HG02938 (cell line): ENCODE measurements around the gene RAB4B.
"Not testable (repeated sequence)": the region's sequence is repeated elsewhere in the genome, so short reads cannot be mapped to it uniquely, and the experiment has no call there.

ENCODE experiments used
- ATAC-seq: cut with Tn5 transposase; IDR thresholded peaks from one replicate; pipeline ENCODE4 v1.9.1; 2021; ENCODE audit warnings: mild to moderate bottlenecking, moderate library complexity; ENCODE audit not compliant: unreplicated experiment

RAB4B gene

GRCh38 chr19:40815223-40815622 is 37.2 kb downstream of the RAB4B start:
- ATAC-seq = no peak

- not testable (repeated sequence) for ATAC-seq
Measured at GRCh38 chr19:40818480-40819399, 40.7 kb downstream of the RAB4B start.

- ATAC-seq = not testable (repeated sequence)
Measured at GRCh38 chr19:40819479-40820234, 41.6 kb downstream of the RAB4B start.

GRCh38 chr19:40822161-40822560 is 44.1 kb downstream of the RAB4B start:
- no peak for ATAC-seq

GRCh38 chr19:40822704-40823553 is 44.9 kb downstream of the RAB4B start:
- ATAC-seq = not testable (repeated sequence)

GRCh38 chr19:40824916-40825315 is 46.9 kb downstream of the RAB4B start:
- ATAC-seq = not testable (repeated sequence)

GRCh38 chr19:40825460-40826095 is 47.5 kb downstream of the RAB4B start:
- ATAC-seq = not testable (repeated sequence)

GRCh38 chr19:40826312-40826698 is 48.3 kb downstream of the RAB4B start:
- ATAC-seq = not testable (repeated sequence)

- not testable (repeated sequence) for ATAC-seq
Measured at GRCh38 chr19:40826699-40827385, 48.8 kb downstream of the RAB4B start.

GRCh38 chr19:40827386-40828247 is 49.6 kb downstream of the RAB4B start:
- ATAC-seq = no peak

- ATAC-seq = no peak
Measured at GRCh38 chr19:40829205-40829604, 51.2 kb downstream of the RAB4B start.

GRCh38 chr19:40830741-40831140 is 52.7 kb downstream of the RAB4B start:
- ATAC-seq = not testable (repeated sequence)

GRCh38 chr19:40831502-40832430 is 53.7 kb downstream of the RAB4B start:
- no peak for ATAC-seq

GRCh38 chr19:40832431-40832790 is 54.4 kb downstream of the RAB4B start:
- not testable (repeated sequence) for ATAC-seq

- not testable (repeated sequence) for ATAC-seq
Measured at GRCh38 chr19:40833728-40834533, 55.9 kb downstream of the RAB4B start.

GRCh38 chr19:40836754-40837429 is 58.8 kb downstream of the RAB4B start:
- no peak for ATAC-seq
